ENCODE measurements around the gene CTSA.

DNA sequence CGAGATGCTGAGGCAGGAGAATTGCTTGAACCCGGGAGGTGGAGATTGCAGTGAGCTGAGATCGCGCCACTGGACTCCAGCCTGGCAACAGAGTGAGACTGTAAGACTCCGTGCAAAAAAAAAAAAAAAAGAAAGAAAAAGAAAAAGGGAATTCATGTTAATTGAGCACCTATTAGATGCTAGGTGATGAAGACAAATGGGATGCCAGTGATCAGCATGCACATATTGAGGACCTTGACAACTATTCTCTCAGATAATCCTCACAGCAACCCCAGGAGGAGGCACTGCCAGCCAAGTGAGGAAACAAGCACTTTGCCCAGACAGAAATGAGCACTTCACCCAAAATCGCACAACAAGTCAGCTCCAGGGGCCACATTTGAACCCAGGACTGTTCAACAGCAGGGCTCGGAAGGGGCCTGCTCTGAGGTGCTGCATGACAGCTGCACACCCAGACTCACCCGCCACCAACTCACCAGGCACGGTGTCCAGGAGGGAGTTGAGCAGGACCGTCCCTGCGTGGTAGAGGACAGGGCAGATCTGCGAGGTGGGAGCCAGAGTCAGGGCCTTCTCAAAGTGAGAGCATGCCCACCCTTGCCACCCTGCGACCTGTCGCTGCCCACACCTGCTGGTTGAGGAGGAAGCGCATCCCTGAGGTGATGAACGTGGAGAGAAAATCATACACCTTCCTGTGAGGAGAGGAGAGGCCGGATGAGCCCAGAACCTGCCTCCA is 16.2 kb downstream of the CTSA start:
- TF ChIP-seq CTCF (IDR thresholded peaks at IDR 0.05; ENCODE audit: low read depth, low read length) (no peak), EZH2phosphoT487 (IDR thresholded peaks at IDR 0.05; ENCODE audit: low read depth) (no peak)

Data from OCI-LY3 (cell line).